ENCODE data around the gene YPEL5. TPM values are rescaled to one million over a fixed set of nuclear protein-coding genes. Genes with fewer than 3 reads are reported as not detected.
A peak's percentile ranks its signal among the peaks of the same experiment; 100 is the strongest.
"Not testable (repeated sequence)": the region's sequence is repeated elsewhere in the genome, so short reads cannot be mapped to it uniquely, and the experiment has no call there.

Gene YPEL5
- total and polyA plus RNA-seq, 7 experiments from 2014 or later: 30.9 to 1,022 (median 98.3) TPM

GRCh38 chr2:30106543-30106942, 40.3 kb upstream of the YPEL5 start:
- peaks cover 0 to 2% (median 0%) of the 10 kb centered on the region in 11 donors for H3K9me3 Mint-ChIP-seq
- intact Hi-C loops (cut with micrococcal nuclease): no loop called here
- H3K4me1 Mint-ChIP-seq: no peaks in the 10 kb centered on the region
- ATAC-seq: no peak
- H3K4me3 Mint-ChIP-seq: no peak overlapping the region
- H3K27ac Mint-ChIP-seq: no peak overlapping the region
- H3K27me3 Mint-ChIP-seq: peaks cover 0 to 18% (median 5%) of the 10 kb centered on the region in 5 donors
- Histone ChIP-seq H3K4me1 (ENCODE audit: control insufficient read depth in 2 of 2, insufficient read depth in 2 of 2, low read length in 2 of 2) (no peaks in the 10 kb centered on the region), H3K4me3 (ENCODE audit: low read length) (no peak overlapping the region), H3K9me3 (ENCODE audit: control insufficient read depth in 2 of 3, low read length in 3 of 3) (no peaks in the 10 kb centered on the region), H3K27me3 (ENCODE audit: control insufficient read depth in 2 of 2, insufficient read depth in 2 of 2, low read length in 2 of 2) (no peaks in the 10 kb centered on the region), H3K36me3 (ENCODE audit: control insufficient read depth in 2 of 3, insufficient read depth in 3 of 3, low read length in 3 of 3) (no peaks in the 10 kb centered on the region), H3K27ac (ENCODE audit: low read depth, low read length) (no peak overlapping the region)
- CTCF ChIA-PET: no interaction called here
- no peaks in the 10 kb centered on the region for H3K36me3 Mint-ChIP-seq
- POLR2A ChIA-PET: no interaction called here
- DNase-seq: no peak

GRCh38 chr2:30108192-30108591, 38.6 kb upstream of the YPEL5 start:
- Histone ChIP-seq H3K4me1 (ENCODE audit: control insufficient read depth in 2 of 2, insufficient read depth in 2 of 2, low read length in 2 of 2) (no peaks in the 10 kb centered on the region), H3K27ac (ENCODE audit: low read depth, low read length) (no peak overlapping the region), H3K9me3 (ENCODE audit: control insufficient read depth in 2 of 3, low read length in 3 of 3) (no peaks in the 10 kb centered on the region), H3K36me3 (ENCODE audit: control insufficient read depth in 2 of 3, insufficient read depth in 3 of 3, low read length in 3 of 3) (no peaks in the 10 kb centered on the region), H3K27me3 (ENCODE audit: control insufficient read depth in 2 of 2, insufficient read depth in 2 of 2, low read length in 2 of 2) (no peaks in the 10 kb centered on the region), H3K4me3 (ENCODE audit: low read length) (no peak overlapping the region)
- no peak for ATAC-seq
- Mint-ChIP-seq H3K36me3 (no peaks in the 10 kb centered on the region), H3K27me3 (peaks cover 0 to 7% (median 5%) of the 10 kb centered on the region in 5 donors), H3K27ac (peak overlapping the region in 1 of 9 donors; percentile 22), H3K9me3 (peaks cover 0 to 2% (median 0%) of the 10 kb centered on the region in 11 donors), H3K4me1 (no peaks in the 10 kb centered on the region), H3K4me3 (no peak overlapping the region)
- ChIA-PET CTCF (no interaction called here), POLR2A (no interaction called here)
- intact Hi-C loops (cut with micrococcal nuclease): no loop called here
- no peak for DNase-seq

GRCh38 chr2:30108851-30109250, 38.0 kb upstream of the YPEL5 start:
- peaks cover 0 to 2% (median 0%) of the 10 kb centered on the region in 11 donors for H3K9me3 Mint-ChIP-seq
- H3K4me1 Mint-ChIP-seq: no peaks in the 10 kb centered on the region
- peaks cover 0 to 5% (median 3%) of the 10 kb centered on the region in 5 donors for H3K27me3 Mint-ChIP-seq
- ChIA-PET CTCF (no interaction called here), POLR2A (no interaction called here)
- DNase-seq (no peak), ATAC-seq (no peak)
- intact Hi-C loops (cut with micrococcal nuclease): no loop called here
- no peaks in the 10 kb centered on the region for H3K36me3 ChIP-seq (ENCODE audit: control insufficient read depth in 2 of 3, insufficient read depth in 3 of 3, low read length in 3 of 3)
- H3K27me3 ChIP-seq (ENCODE audit: control insufficient read depth in 2 of 2, insufficient read depth in 2 of 2, low read length in 2 of 2): no peaks in the 10 kb centered on the region
- H3K36me3 Mint-ChIP-seq: no peaks in the 10 kb centered on the region
- H3K4me1 ChIP-seq (ENCODE audit: control insufficient read depth in 2 of 2, insufficient read depth in 2 of 2, low read length in 2 of 2): no peaks in the 10 kb centered on the region
- no peak overlapping the region for H3K4me3 ChIP-seq (ENCODE audit: low read length)
- H3K9me3 ChIP-seq (ENCODE audit: control insufficient read depth in 2 of 3, low read length in 3 of 3): no peaks in the 10 kb centered on the region
- no peak overlapping the region for H3K27ac Mint-ChIP-seq
- H3K27ac ChIP-seq (ENCODE audit: low read depth, low read length): no peak overlapping the region
- H3K4me3 Mint-ChIP-seq: no peak overlapping the region

- DNase-seq (no peak), ATAC-seq (peak; percentile 38)
- Histone ChIP-seq H3K9me3 (ENCODE audit: control insufficient read depth in 2 of 3, low read length in 3 of 3) (no peaks in the 10 kb centered on the region), H3K36me3 (ENCODE audit: control insufficient read depth in 2 of 3, insufficient read depth in 3 of 3, low read length in 3 of 3) (no peaks in the 10 kb centered on the region), H3K27me3 (ENCODE audit: control insufficient read depth in 2 of 2, insufficient read depth in 2 of 2, low read length in 2 of 2) (no peaks in the 10 kb centered on the region), H3K4me1 (ENCODE audit: control insufficient read depth in 2 of 2, insufficient read depth in 2 of 2, low read length in 2 of 2) (no peaks in the 10 kb centered on the region), H3K27ac (ENCODE audit: low read depth, low read length) (no peak overlapping the region), H3K4me3 (ENCODE audit: low read length) (no peak overlapping the region)
- no peak overlapping the region for H3K4me3 Mint-ChIP-seq
- no peaks in the 10 kb centered on the region for H3K4me1 Mint-ChIP-seq
- CTCF ChIA-PET: no interaction called here
- H3K27me3 Mint-ChIP-seq: no peaks in the 10 kb centered on the region
- intact Hi-C loops (cut with micrococcal nuclease): no loop called here
- H3K9me3 Mint-ChIP-seq: no peaks in the 10 kb centered on the region
- no peaks in the 10 kb centered on the region for H3K36me3 Mint-ChIP-seq
- POLR2A ChIA-PET: no interaction called here
- peak overlapping the region in 1 of 9 donors; percentile 43 for H3K27ac Mint-ChIP-seq
Measured at GRCh38 chr2:30109856-30110255, 37.0 kb upstream of the YPEL5 start.

GRCh38 chr2:30110773-30111172, 36.0 kb upstream of the YPEL5 start:
- H3K4me3 ChIP-seq (ENCODE audit: low read length): no peak overlapping the region
- Mint-ChIP-seq H3K9me3 (no peaks in the 10 kb centered on the region), H3K27me3 (peaks cover 0 to 3% (median 0%) of the 10 kb centered on the region in 5 donors), H3K4me1 (peaks cover 0 to 4% (median 4%) of the 10 kb centered on the region in 7 donors), H3K27ac (no peak overlapping the region), H3K36me3 (no peaks in the 10 kb centered on the region), H3K4me3 (no peak overlapping the region)
- POLR2A ChIA-PET: interaction anchor here (0.9 kb wide), 1 partner anchor 16 kb away, joined by 3 read pairs; no protein-coding TSS in a partner anchor
- H3K27ac ChIP-seq (ENCODE audit: low read depth, low read length): no peak overlapping the region
- ATAC-seq (no peak), DNase-seq (no peak)
- intact Hi-C loops (cut with micrococcal nuclease): no loop called here
- H3K9me3 ChIP-seq (ENCODE audit: control insufficient read depth in 2 of 3, low read length in 3 of 3): no peaks in the 10 kb centered on the region
- H3K27me3 ChIP-seq (ENCODE audit: control insufficient read depth in 2 of 2, insufficient read depth in 2 of 2, low read length in 2 of 2): no peaks in the 10 kb centered on the region
- CTCF ChIA-PET: no interaction called here
- H3K36me3 ChIP-seq (ENCODE audit: control insufficient read depth in 2 of 3, insufficient read depth in 3 of 3, low read length in 3 of 3): no peaks in the 10 kb centered on the region
- no peaks in the 10 kb centered on the region for H3K4me1 ChIP-seq (ENCODE audit: control insufficient read depth in 2 of 2, insufficient read depth in 2 of 2, low read length in 2 of 2)

- H3K27me3 ChIP-seq (ENCODE audit: control insufficient read depth in 2 of 2, insufficient read depth in 2 of 2, low read length in 2 of 2); H3K9me3 Mint-ChIP-seq; intact Hi-C loops (cut with micrococcal nuclease); H3K27ac Mint-ChIP-seq; H3K27me3 Mint-ChIP-seq; H3K27ac ChIP-seq (ENCODE audit: low read depth, low read length); H3K36me3 ChIP-seq (ENCODE audit: control insufficient read depth in 2 of 3, insufficient read depth in 3 of 3, low read length in 3 of 3); CTCF ChIA-PET; ATAC-seq; H3K4me3 Mint-ChIP-seq; H3K4me1 ChIP-seq (ENCODE audit: control insufficient read depth in 2 of 2, insufficient read depth in 2 of 2, low read length in 2 of 2); DNase-seq; H3K9me3 ChIP-seq (ENCODE audit: control insufficient read depth in 2 of 3, low read length in 3 of 3); H3K4me3 ChIP-seq (ENCODE audit: low read length); H3K4me1 Mint-ChIP-seq; H3K36me3 Mint-ChIP-seq: not testable (repeated sequence)
- POLR2A ChIA-PET: interaction anchor here (0.9 kb wide), 1 partner anchor 17 kb away, joined by 3 read pairs; no protein-coding TSS in a partner anchor
Measured at GRCh38 chr2:30111186-30111585, 35.6 kb upstream of the YPEL5 start.

GRCh38 chr2:30112561-30112960, 34.2 kb upstream of the YPEL5 start:
- H3K27ac ChIP-seq (ENCODE audit: low read depth, low read length): no peak overlapping the region
- Mint-ChIP-seq H3K27me3 (peaks cover 0 to 5% (median 0%) of the 10 kb centered on the region in 5 donors), H3K4me3 (no peak overlapping the region), H3K4me1 (peaks cover 0 to 5% (median 5%) of the 10 kb centered on the region in 7 donors), H3K9me3 (no peaks in the 10 kb centered on the region), H3K36me3 (peaks cover 0 to under 1% (median 0%) of the 10 kb centered on the region in 5 donors), H3K27ac (no peak overlapping the region)
- no peak overlapping the region for H3K4me3 ChIP-seq (ENCODE audit: low read length)
- no peaks in the 10 kb centered on the region for H3K4me1 ChIP-seq (ENCODE audit: control insufficient read depth in 2 of 2, insufficient read depth in 2 of 2, low read length in 2 of 2)
- intact Hi-C loops (cut with micrococcal nuclease): no loop called here
- no peaks in the 10 kb centered on the region for H3K27me3 ChIP-seq (ENCODE audit: control insufficient read depth in 2 of 2, insufficient read depth in 2 of 2, low read length in 2 of 2)
- ChIA-PET CTCF (no interaction called here), POLR2A (interaction anchor here (0.6 kb wide), 1 partner anchor 115 kb away, joined by 4 read pairs; no protein-coding TSS in a partner anchor)
- ATAC-seq (no peak), DNase-seq (no peak)
- H3K9me3 ChIP-seq (ENCODE audit: control insufficient read depth in 2 of 3, low read length in 3 of 3): no peaks in the 10 kb centered on the region
- no peaks in the 10 kb centered on the region for H3K36me3 ChIP-seq (ENCODE audit: control insufficient read depth in 2 of 3, insufficient read depth in 3 of 3, low read length in 3 of 3)
